PC-3 (cell line): Measurements from ENCODE around the gene ARMC7. TPM values are rescaled to one million over a fixed set of nuclear protein-coding genes. Genes with fewer than 3 reads are reported as not detected.

Source experiments
- ATAC-seq: fragments of 200-7000 bp; cut with Tn5 transposase; 2 replicates; pipeline ENCODE4 v1.9.1; 2020; ENCODE audit warnings: mild to moderate bottlenecking, moderate library complexity
- BruUV-seq: library from RNA; stranded (reverse); fragments of 400-500 nt; replicated peaks from 2 replicates; lab custom pipeline; 2021; lab: Mats Ljungman, UMichigan
- CTCF ChIA-PET: fragments of 300-600 bp; sonication (Branson Sonifier 250); formaldehyde crosslinking; loops from one replicate; lab custom pipeline; 2022; ENCODE audit warnings: antibody characterized with exemption; lab: Charles Lee
- POLR2A ChIA-PET: fragments of 300-600 bp; sonication (Branson Sonifier 250); formaldehyde crosslinking; loops from one replicate; lab custom pipeline; 2022; ENCODE audit warnings: antibody characterized with exemption; ENCODE audit not compliant: unreplicated experiment; lab: Charles Lee
- DNase-seq: peaks from one replicate; pipeline ENCODE4 v3.0.0-alpha.2; 2015
- H2AFZ ChIP-seq: fragments of 300-600 bp; sonication (generic); 2 replicates; pipeline ENCODE4 v1.6.0; 2016; ENCODE audit warnings: antibody characterized with exemption, low read length
- H3F3A ChIP-seq: fragments of 300-600 bp; sonication (generic); one replicate; pipeline ENCODE4 v1.6.0; 2017; ENCODE audit warnings: antibody characterized with exemption, low read length, control low read depth, mild to moderate bottlenecking; ENCODE audit not compliant: unreplicated experiment
- H3K27ac ChIP-seq: fragments of 300-600 bp; sonication (generic); 2 replicates; pipeline ENCODE4 v1.5.1; 2016; ENCODE audit warnings: mild to moderate bottlenecking, low read length
- H3K27me3 ChIP-seq: fragments of 300-600 bp; sonication (generic); 2 replicates; pipeline ENCODE4 v1.6.1; 2016; ENCODE audit warnings: low read length, mixed read lengths
- H3K36me3 ChIP-seq: fragments of 300-600 bp; sonication (generic); 2 replicates; pipeline ENCODE4 v1.6.1; 2016; ENCODE audit warnings: low read depth, mixed run types, low read length, mixed read lengths
- H3K4me1 ChIP-seq: fragments of 300-600 bp; sonication (generic); 2 replicates; pipeline ENCODE4 v1.5.1; 2016; ENCODE audit warnings: low read length; ENCODE audit not compliant: insufficient read depth
- H3K4me2 ChIP-seq: fragments of 300-600 bp; sonication (generic); 2 replicates; pipeline ENCODE4 v1.6.0; 2016; ENCODE audit warnings: low read length
- H3K4me3 ChIP-seq: fragments of 300-600 bp; sonication (generic); 2 replicates; pipeline ENCODE4 v1.5.1; 2016; ENCODE audit warnings: mild to moderate bottlenecking, low read length, mixed read lengths
- H3K79me2 ChIP-seq: fragments of 300-600 bp; sonication (generic); 2 replicates; pipeline ENCODE4 v1.6.1; 2017; ENCODE audit warnings: low read length, mixed read lengths
- H3K9ac ChIP-seq: fragments of 300-600 bp; sonication (generic); 2 replicates; pipeline ENCODE4 v1.6.0; 2016; ENCODE audit warnings: mild to moderate bottlenecking, low read length
- H3K9me2 ChIP-seq: fragments of 300-600 bp; sonication (generic); replicated peaks from 2 replicates; pipeline ENCODE4 v1.6.1; 2016; ENCODE audit warnings: mixed run types, low read length, mixed read lengths
- H3K9me3 ChIP-seq: fragments of 300-600 bp; sonication (generic); 2 replicates; pipeline ENCODE4 v1.6.1; 2016; ENCODE audit warnings: low read length, mixed read lengths
- H4K20me1 ChIP-seq: fragments of 300-600 bp; sonication (generic); 2 replicates; pipeline ENCODE4 v1.6.1; 2016; ENCODE audit warnings: low read length, mixed read lengths
- EZH2 ChIP-seq: fragments of 300-600 bp; sonication (generic); IDR thresholded peaks from one replicate; pipeline ENCODE4 v1.6.1; 2017; ENCODE audit warnings: antibody characterized with exemption, mild to moderate bottlenecking, low read length; ENCODE audit not compliant: unreplicated experiment
- EZH2phosphoT487 ChIP-seq: fragments of 300-600 bp; sonication (generic); IDR thresholded peaks from 2 replicates; pipeline ENCODE4 v1.6.1; 2018; ENCODE audit warnings: mild to moderate bottlenecking, antibody characterized with exemption, low read length, borderline replicate concordance
- intact Hi-C: fragments of 100-400 bp; cut with micrococcal nuclease; formaldehyde crosslinking; loops from 2 replicates; pipeline ENCODE4 v1.9.0; 2023
- total RNA-seq: library from RNA; depleted of rRNA; stranded (reverse); fragments of >200 nt; gene quantifications from 2 replicates; pipeline ENCODE4 v1.2.3, GENCODE V29; 2014
- TF ChIP-seq, protein P1 (sequence below): fragments of 300-600 bp; sonication (generic); conservative IDR thresholded peaks from 2 replicates; pipeline ENCODE4 v1.5.1; 2017; ENCODE audit warnings: antibody characterized with exemption, low read depth, mild to moderate bottlenecking, low read length

Gene ARMC7
- total RNA-seq, 1 experiment from 2014 or later: 17.0 TPM

DNA sequence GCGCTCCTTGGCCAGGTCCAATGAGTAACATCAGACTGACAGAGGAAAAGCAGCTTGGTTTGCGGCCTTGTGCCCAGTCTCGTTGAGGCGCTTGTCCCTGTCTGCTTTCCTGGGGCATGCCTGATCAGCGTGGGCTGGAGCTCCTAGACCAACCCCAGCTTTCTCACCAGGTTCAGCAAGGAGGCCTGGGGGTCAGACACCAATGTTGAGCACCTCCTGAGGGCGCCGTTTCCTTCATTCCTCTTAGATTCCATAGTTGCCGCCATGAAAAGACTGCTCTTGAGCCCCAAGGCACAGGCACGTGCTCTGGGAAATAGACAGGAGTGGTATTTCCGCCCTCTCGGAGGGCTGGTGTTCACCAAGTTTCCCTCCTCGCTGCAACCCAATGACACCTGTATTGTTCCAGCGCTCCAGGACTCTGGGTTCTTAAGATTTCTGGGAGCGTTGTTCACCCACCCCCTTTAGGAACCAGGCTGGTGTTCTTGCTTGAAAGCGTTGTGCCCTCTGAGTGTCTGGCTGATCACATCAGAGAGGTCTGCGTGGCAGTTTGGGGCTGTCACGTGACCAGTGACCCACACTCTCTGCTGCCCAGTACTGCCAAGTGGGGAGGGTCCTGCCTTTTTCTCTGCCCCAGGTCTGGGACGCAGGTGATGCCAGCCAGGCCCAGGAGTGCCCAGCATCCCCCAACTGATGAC is 44.8 kb upstream of the ARMC7 start:
- Histone ChIP-seq H3K9ac (no peak overlapping the region), H3K4me1 (no peaks in the 10 kb centered on the region), H3K4me3 (no peak overlapping the region), H2AFZ (no peak overlapping the region), H3F3A (no peaks in the 10 kb centered on the region), H4K20me1 (no peaks in the 10 kb centered on the region), H3K79me2 (no peaks in the 10 kb centered on the region), H3K27me3 (no peaks in the 10 kb centered on the region), H3K27ac (no peak overlapping the region), H3K9me2 (no peaks in the 10 kb centered on the region), H3K9me3 (no peaks in the 10 kb centered on the region), H3K36me3 (peaks cover 34% of the 10 kb centered on the region; the same call in 1 of the 2 replicates), H3K4me2 (no peak overlapping the region)
- POLR2A ChIA-PET: interaction anchor here (0.7 kb wide), 1 partner anchor 62 kb away, joined by 3 read pairs; no protein-coding TSS in a partner anchor
- ATAC-seq: no peak
- DNase-seq: no peak
- TF ChIP-seq EZH2 (no peak), EZH2phosphoT487 (no peak)
- TF ChIP-seq, protein P1, sequence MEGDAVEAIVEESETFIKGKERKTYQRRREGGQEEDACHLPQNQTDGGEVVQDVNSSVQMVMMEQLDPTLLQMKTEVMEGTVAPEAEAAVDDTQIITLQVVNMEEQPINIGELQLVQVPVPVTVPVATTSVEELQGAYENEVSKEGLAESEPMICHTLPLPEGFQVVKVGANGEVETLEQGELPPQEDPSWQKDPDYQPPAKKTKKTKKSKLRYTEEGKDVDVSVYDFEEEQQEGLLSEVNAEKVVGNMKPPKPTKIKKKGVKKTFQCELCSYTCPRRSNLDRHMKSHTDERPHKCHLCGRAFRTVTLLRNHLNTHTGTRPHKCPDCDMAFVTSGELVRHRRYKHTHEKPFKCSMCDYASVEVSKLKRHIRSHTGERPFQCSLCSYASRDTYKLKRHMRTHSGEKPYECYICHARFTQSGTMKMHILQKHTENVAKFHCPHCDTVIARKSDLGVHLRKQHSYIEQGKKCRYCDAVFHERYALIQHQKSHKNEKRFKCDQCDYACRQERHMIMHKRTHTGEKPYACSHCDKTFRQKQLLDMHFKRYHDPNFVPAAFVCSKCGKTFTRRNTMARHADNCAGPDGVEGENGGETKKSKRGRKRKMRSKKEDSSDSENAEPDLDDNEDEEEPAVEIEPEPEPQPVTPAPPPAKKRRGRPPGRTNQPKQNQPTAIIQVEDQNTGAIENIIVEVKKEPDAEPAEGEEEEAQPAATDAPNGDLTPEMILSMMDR: 0 out of 2 replicates have a peak, but pooled peaks have one; percentile 15
- CTCF ChIA-PET: no interaction called here
- intact Hi-C loops: no loop called here
- no TSS peak for BruUV-seq

DNA sequence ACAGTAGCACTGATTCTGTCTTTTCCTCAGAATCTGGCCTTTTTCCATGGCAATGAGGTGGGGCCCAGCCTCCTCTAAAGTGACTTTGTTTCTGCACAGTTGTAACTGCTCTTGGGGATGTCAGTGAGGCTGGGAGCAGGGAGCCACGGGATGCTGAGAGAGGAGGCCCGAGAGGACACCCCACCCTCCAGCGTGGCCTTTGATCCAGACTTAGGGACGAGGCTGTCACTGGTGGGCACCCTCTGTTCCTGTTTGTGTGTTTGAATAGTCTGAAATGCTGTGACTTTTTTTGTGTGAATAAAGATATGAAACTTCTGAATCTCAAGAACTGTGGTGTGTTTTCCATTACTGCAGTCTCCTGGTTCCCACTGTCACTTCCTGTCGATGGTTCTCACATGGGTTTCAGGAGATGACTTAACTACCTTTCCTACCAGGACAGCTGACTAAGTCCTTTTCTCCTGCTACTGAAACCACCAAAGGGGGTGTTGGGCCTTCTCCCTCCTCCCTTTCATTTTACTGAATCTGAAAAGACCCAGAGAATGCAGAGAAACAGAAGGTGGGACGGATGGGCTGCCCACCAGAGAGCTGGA is 44.1 kb upstream of the ARMC7 start:
- Histone ChIP-seq H3K4me1 (no peaks in the 10 kb centered on the region), H3K4me3 (no peak overlapping the region), H3K79me2 (no peaks in the 10 kb centered on the region), H3K9me2 (no peaks in the 10 kb centered on the region), H2AFZ (no peak overlapping the region), H3F3A (no peaks in the 10 kb centered on the region), H3K36me3 (peaks cover 34% of the 10 kb centered on the region; the same call in 1 of the 2 replicates), H3K9me3 (no peaks in the 10 kb centered on the region), H3K27ac (no peak overlapping the region), H4K20me1 (no peaks in the 10 kb centered on the region), H3K27me3 (no peaks in the 10 kb centered on the region), H3K4me2 (no peak overlapping the region), H3K9ac (no peak overlapping the region)
- intact Hi-C loops: no loop called here
- TF ChIP-seq, protein P1: no peak
- ATAC-seq: no peak
- BruUV-seq: no TSS peak
- ChIA-PET CTCF (no interaction called here), POLR2A (interaction anchor here (0.7 kb wide), 1 partner anchor 13 kb away, joined by 3 read pairs; no protein-coding TSS in a partner anchor)
- no peak for DNase-seq

DNA sequence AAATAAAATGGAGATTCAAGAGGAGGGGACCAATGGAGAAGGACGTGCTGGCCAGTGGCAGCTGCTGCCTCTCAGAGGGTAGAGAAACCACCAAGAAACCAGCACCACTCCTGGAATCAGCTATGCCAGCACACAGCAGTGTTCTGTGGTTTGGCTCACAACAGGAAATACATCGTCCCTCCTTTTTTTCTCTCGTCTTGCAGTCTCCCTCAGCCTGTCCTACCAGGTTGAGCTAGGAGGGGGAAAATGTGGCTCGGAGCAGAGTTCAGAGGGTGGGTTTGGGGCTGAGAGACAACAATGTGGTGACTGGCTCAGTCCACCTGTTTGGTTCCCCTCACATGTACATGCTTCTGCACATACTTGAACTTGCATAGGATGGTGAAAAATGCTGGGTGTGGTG is 41.9 kb upstream of the ARMC7 start:
- no peak overlapping the region for H3K4me2 ChIP-seq
- peaks cover 18% of the 10 kb centered on the region; the same call in 1 of the 2 replicates for H3K36me3 ChIP-seq
- no peaks in the 10 kb centered on the region for H3F3A ChIP-seq
- no peaks in the 10 kb centered on the region for H3K9me3 ChIP-seq
- no TSS peak for BruUV-seq
- H3K27ac ChIP-seq: no peak overlapping the region
- H4K20me1 ChIP-seq: no peaks in the 10 kb centered on the region
- no peak overlapping the region for H3K4me3 ChIP-seq
- intact Hi-C loops: no loop called here
- H2AFZ ChIP-seq: no peak overlapping the region
- no peak for DNase-seq
- TF ChIP-seq EZH2 (no peak), EZH2phosphoT487 (no peak)
- TF ChIP-seq, protein P1: no peak
- no peaks in the 10 kb centered on the region for H3K4me1 ChIP-seq
- no peaks in the 10 kb centered on the region for H3K79me2 ChIP-seq
- ATAC-seq: no peak
- no peak overlapping the region for H3K9ac ChIP-seq
- ChIA-PET POLR2A (interaction anchor here (1.0 kb wide), 1 partner anchor 19 kb away, joined by 30 read pairs; no protein-coding TSS in a partner anchor), CTCF (interaction anchor here (3.0 kb wide), 1 partner anchor 38 kb away, joined by 23 read pairs; no protein-coding TSS in a partner anchor)
- no peaks in the 10 kb centered on the region for H3K9me2 ChIP-seq
- no peaks in the 10 kb centered on the region for H3K27me3 ChIP-seq
